Measurements from ENCODE around the gene AOC3. TPM values are rescaled to one million over a fixed set of nuclear protein-coding genes. Genes with fewer than 3 reads are reported as not detected.

AOC3 gene, protein sequence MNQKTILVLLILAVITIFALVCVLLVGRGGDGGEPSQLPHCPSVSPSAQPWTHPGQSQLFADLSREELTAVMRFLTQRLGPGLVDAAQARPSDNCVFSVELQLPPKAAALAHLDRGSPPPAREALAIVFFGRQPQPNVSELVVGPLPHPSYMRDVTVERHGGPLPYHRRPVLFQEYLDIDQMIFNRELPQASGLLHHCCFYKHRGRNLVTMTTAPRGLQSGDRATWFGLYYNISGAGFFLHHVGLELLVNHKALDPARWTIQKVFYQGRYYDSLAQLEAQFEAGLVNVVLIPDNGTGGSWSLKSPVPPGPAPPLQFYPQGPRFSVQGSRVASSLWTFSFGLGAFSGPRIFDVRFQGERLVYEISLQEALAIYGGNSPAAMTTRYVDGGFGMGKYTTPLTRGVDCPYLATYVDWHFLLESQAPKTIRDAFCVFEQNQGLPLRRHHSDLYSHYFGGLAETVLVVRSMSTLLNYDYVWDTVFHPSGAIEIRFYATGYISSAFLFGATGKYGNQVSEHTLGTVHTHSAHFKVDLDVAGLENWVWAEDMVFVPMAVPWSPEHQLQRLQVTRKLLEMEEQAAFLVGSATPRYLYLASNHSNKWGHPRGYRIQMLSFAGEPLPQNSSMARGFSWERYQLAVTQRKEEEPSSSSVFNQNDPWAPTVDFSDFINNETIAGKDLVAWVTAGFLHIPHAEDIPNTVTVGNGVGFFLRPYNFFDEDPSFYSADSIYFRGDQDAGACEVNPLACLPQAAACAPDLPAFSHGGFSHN
- total RNA-seq, result 0.26 TPM in 2 replicates

GRCh38 chr17:42850954-42851353 lies at the start of gene AOC3:
Gene AOC3 (plus strand): TSS chr17:42851199. CDS start chr17:42851344, 145 bp downstream.
- TF ChIP-seq, protein P1, sequence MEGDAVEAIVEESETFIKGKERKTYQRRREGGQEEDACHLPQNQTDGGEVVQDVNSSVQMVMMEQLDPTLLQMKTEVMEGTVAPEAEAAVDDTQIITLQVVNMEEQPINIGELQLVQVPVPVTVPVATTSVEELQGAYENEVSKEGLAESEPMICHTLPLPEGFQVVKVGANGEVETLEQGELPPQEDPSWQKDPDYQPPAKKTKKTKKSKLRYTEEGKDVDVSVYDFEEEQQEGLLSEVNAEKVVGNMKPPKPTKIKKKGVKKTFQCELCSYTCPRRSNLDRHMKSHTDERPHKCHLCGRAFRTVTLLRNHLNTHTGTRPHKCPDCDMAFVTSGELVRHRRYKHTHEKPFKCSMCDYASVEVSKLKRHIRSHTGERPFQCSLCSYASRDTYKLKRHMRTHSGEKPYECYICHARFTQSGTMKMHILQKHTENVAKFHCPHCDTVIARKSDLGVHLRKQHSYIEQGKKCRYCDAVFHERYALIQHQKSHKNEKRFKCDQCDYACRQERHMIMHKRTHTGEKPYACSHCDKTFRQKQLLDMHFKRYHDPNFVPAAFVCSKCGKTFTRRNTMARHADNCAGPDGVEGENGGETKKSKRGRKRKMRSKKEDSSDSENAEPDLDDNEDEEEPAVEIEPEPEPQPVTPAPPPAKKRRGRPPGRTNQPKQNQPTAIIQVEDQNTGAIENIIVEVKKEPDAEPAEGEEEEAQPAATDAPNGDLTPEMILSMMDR (IDR thresholded peaks at IDR 0.05; ENCODE audit: insufficient read depth, low read length, severe bottlenecking), result no peak
- FAIRE-seq (no peak), DNase-seq (ENCODE audit: low read depth) (no peak)
- Histone ChIP-seq H3K4me3 (ENCODE audit: low read depth, low read length) (no peak within 1 kb of the TSS), H3K27me3 (ENCODE audit: control insufficient read depth, insufficient read depth, low read length) (no peaks in the 10 kb centered on the region), H3K36me3 (ENCODE audit: control insufficient read depth, insufficient read depth, low read length) (no peaks in the 10 kb centered on the region)

- TF ChIP-seq, protein P1 (IDR thresholded peaks at IDR 0.05; ENCODE audit: insufficient read depth, low read length, severe bottlenecking), result no peak
- FAIRE-seq (no peak), DNase-seq (ENCODE audit: low read depth) (no peak)
- Histone ChIP-seq H3K27me3 (ENCODE audit: control insufficient read depth, insufficient read depth, low read length) (no peaks in the 10 kb centered on the region), H3K4me3 (ENCODE audit: low read depth, low read length) (no peak overlapping the region), H3K36me3 (ENCODE audit: control insufficient read depth, insufficient read depth, low read length) (no peaks in the 10 kb centered on the region)
Measured at GRCh38 chr17:42803074-42803883, 47.7 kb upstream of the AOC3 start.

- Histone ChIP-seq H3K27me3 (ENCODE audit: control insufficient read depth, insufficient read depth, low read length) (no peaks in the 10 kb centered on the region), H3K4me3 (ENCODE audit: low read depth, low read length) (no peak overlapping the region), H3K36me3 (ENCODE audit: control insufficient read depth, insufficient read depth, low read length) (no peaks in the 10 kb centered on the region)
- FAIRE-seq, result no peak
- TF ChIP-seq, protein P1 (IDR thresholded peaks at IDR 0.05; ENCODE audit: insufficient read depth, low read length, severe bottlenecking), result no peak
- DNase-seq (ENCODE audit: low read depth), result no peak
Measured at GRCh38 chr17:42804918-42805367, 46.1 kb upstream of the AOC3 start.

GRCh38 chr17:42806249-42806648 lies 44.8 kb upstream of the AOC3 start:
- H3K27me3 ChIP-seq (ENCODE audit: control insufficient read depth, insufficient read depth, low read length), result no peaks in the 10 kb centered on the region
- TF ChIP-seq, protein P1 (IDR thresholded peaks at IDR 0.05; ENCODE audit: insufficient read depth, low read length, severe bottlenecking), result no peak
- FAIRE-seq (no peak), DNase-seq (ENCODE audit: low read depth) (no peak)
- H3K4me3 ChIP-seq (ENCODE audit: low read depth, low read length), result no peak overlapping the region
- H3K36me3 ChIP-seq (ENCODE audit: control insufficient read depth, insufficient read depth, low read length), result peaks cover 7% of the 10 kb centered on the region

DNA sequence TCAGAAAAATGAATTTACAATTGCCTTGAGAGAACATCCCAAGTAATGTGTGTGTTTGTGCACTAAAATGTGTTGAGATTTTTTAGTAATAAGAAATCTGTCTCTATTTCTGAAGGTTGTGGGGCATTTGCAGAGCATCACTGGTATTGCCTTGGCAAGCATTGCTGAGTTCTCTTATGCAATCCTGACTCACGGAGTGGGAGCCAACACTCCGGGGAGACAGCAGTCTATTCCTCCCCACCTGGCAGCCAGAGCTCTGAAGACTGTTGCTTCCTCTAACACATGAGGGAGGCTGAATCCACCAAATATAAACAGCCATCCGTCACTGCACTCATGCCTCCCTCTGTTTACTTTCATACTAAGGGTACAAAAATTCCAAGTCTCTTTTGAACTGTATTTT lies 41.7 kb upstream of the AOC3 start:
- H3K36me3 ChIP-seq (ENCODE audit: control insufficient read depth, insufficient read depth, low read length), result peaks cover 13% of the 10 kb centered on the region

More for the DNA sequence above, 41.7 kb upstream of the AOC3 start:
- DNase-seq (ENCODE audit: low read depth) (peak; percentile 74), FAIRE-seq (no peak)
- H3K4me3 ChIP-seq (ENCODE audit: low read depth, low read length), result no peak overlapping the region
- TF ChIP-seq, protein P1 (IDR thresholded peaks at IDR 0.05; ENCODE audit: insufficient read depth, low read length, severe bottlenecking), result no peak
- no peaks in the 10 kb centered on the region for H3K27me3 ChIP-seq (ENCODE audit: control insufficient read depth, insufficient read depth, low read length)
